ENCODE data around the gene PELI2.

GRCh38 chr14:56075301-56075700 is 42.9 kb upstream of the PELI2 start:
- TF ChIP-seq EZH2phosphoT487 (IDR thresholded peaks at IDR 0.05; ENCODE audit: low read length): no peak
- no peak for TF ChIP-seq CTCF (IDR thresholded peaks at IDR 0.05; ENCODE audit: low read length)
